COR-L47 (cell line): Measurements from ENCODE around the gene HIVEP3.

Experiments
- DNase-seq: peaks from one replicate; lab custom pipeline; 2025; lab: John Stamatoyannopoulos, UW

Gene HIVEP3

GRCh38 chr1:41758904-41759548, 159.7 kb downstream of the HIVEP3 start:
- no peak for DNase-seq

GRCh38 chr1:41758500-41758899, 160.2 kb downstream of the HIVEP3 start:
- DNase-seq, result no peak

- no peak for DNase-seq
These were observed 164.2 kb downstream of the HIVEP3 start for GRCh38 chr1:41754540-41754939.

GRCh38 chr1:41752514-41753170, 166.1 kb downstream of the HIVEP3 start:
- no peak for DNase-seq

GRCh38 chr1:41751804-41752513, 166.8 kb downstream of the HIVEP3 start:
- DNase-seq, result no peak

GRCh38 chr1:41749991-41750745, 168.6 kb downstream of the HIVEP3 start:
- DNase-seq, result no peak

- no peak for DNase-seq
These were observed 173.7 kb downstream of the HIVEP3 start for GRCh38 chr1:41745022-41745421.

- no peak for DNase-seq
These were observed 175.4 kb downstream of the HIVEP3 start for GRCh38 chr1:41743366-41743765.

- DNase-seq, result no peak
These were observed 176.5 kb downstream of the HIVEP3 start for GRCh38 chr1:41742219-41742618.

- no peak for DNase-seq
These were observed 177.5 kb downstream of the HIVEP3 start for GRCh38 chr1:41741244-41741643.

- no peak for DNase-seq
These were observed 178.0 kb downstream of the HIVEP3 start for GRCh38 chr1:41740630-41741239.

- DNase-seq, result no peak
These were observed 178.7 kb downstream of the HIVEP3 start for GRCh38 chr1:41740058-41740457.

GRCh38 chr1:41739061-41739955, 179.4 kb downstream of the HIVEP3 start:
- no peak for DNase-seq

- DNase-seq, result no peak
These were observed 180.2 kb downstream of the HIVEP3 start for GRCh38 chr1:41738475-41738874.

- no peak for DNase-seq
These were observed 180.7 kb downstream of the HIVEP3 start for GRCh38 chr1:41738006-41738405.

GRCh38 chr1:41735631-41736260, 183.0 kb downstream of the HIVEP3 start:
- no peak for DNase-seq

- DNase-seq, result no peak
These were observed 183.6 kb downstream of the HIVEP3 start for GRCh38 chr1:41735139-41735538.

- DNase-seq, result no peak
These were observed 184.3 kb downstream of the HIVEP3 start for GRCh38 chr1:41734201-41734970.

- DNase-seq, result no peak
These were observed 185.0 kb downstream of the HIVEP3 start for GRCh38 chr1:41733725-41734124.

- no peak for DNase-seq
These were observed 185.7 kb downstream of the HIVEP3 start for GRCh38 chr1:41733021-41733420.
